Measurements from ENCODE around the gene IQCN.

GRCh38 chr19:18301718-18302111, 27.5 kb upstream of the IQCN start:
- TF ChIP-seq CTCF (IDR thresholded peaks at IDR 0.05 in 8 of 11, conservative IDR thresholded peaks at IDR 0.05 in 3 of 11) (no peak), POLR2A (IDR thresholded peaks at IDR 0.05) (no peak)

Data from spleen (tissue), 7 donors.